GM21526 (cell line): Measurements from ENCODE around the gene ADRB1.

ENCODE experiments used
- ATAC-seq: cut with Tn5 transposase; IDR thresholded peaks from one replicate; pipeline ENCODE4 v1.9.1; 2021; ENCODE audit warnings: moderate library complexity; ENCODE audit not compliant: unreplicated experiment, low FRiP score

The ADRB1 gene

GRCh38 chr10:114083040-114083439 lies 39.4 kb downstream of the ADRB1 start:
- no peak for ATAC-seq

GRCh38 chr10:114084215-114084614 lies 40.5 kb downstream of the ADRB1 start:
- no peak for ATAC-seq

- no peak for ATAC-seq
Measured at GRCh38 chr10:114087255-114087654, 43.6 kb downstream of the ADRB1 start.

GRCh38 chr10:114087655-114088054 lies 44.0 kb downstream of the ADRB1 start:
- ATAC-seq, result no peak

GRCh38 chr10:114094795-114095194 lies 51.1 kb downstream of the ADRB1 start:
- ATAC-seq, result no peak

- ATAC-seq, result no peak
Measured at GRCh38 chr10:114095559-114096337, 52.1 kb downstream of the ADRB1 start.
